ENCODE results near the gene ANKDD1A.

Gene ANKDD1A

GRCh38 chr15:64916365-64916764, 4.7 kb downstream of the ANKDD1A start:
- no peak overlapping the region for H3K4me3 ChIP-seq (ENCODE audit: low read depth, low read length)
- DNase-seq (ENCODE audit: low read depth): no peak

- no peak overlapping the region for H3K4me3 ChIP-seq (ENCODE audit: low read depth, low read length)
- no peak for DNase-seq (ENCODE audit: low read depth)
Observed at GRCh38 chr15:64917211-64917610, 5.5 kb downstream of the ANKDD1A start.

GRCh38 chr15:64919721-64920120, 8.0 kb downstream of the ANKDD1A start:
- DNase-seq (ENCODE audit: low read depth): no peak
- H3K4me3 ChIP-seq (ENCODE audit: low read depth, low read length): no peak overlapping the region

- no peak overlapping the region for H3K4me3 ChIP-seq (ENCODE audit: low read depth, low read length)
- no peak for DNase-seq (ENCODE audit: low read depth)
Observed at GRCh38 chr15:64921711-64922110, 10.0 kb downstream of the ANKDD1A start.

GRCh38 chr15:64923546-64923945, 11.8 kb downstream of the ANKDD1A start:
- H3K4me3 ChIP-seq (ENCODE audit: low read depth, low read length): no peak overlapping the region
- DNase-seq (ENCODE audit: low read depth): no peak

- no peak for DNase-seq (ENCODE audit: low read depth)
- H3K4me3 ChIP-seq (ENCODE audit: low read depth, low read length): no peak overlapping the region
Observed at GRCh38 chr15:64925335-64926330, 13.9 kb downstream of the ANKDD1A start.

- no peak for DNase-seq (ENCODE audit: low read depth)
Observed at GRCh38 chr15:64926661-64927060, 15.0 kb downstream of the ANKDD1A start.

GRCh38 chr15:64928626-64929220, 17.0 kb downstream of the ANKDD1A start:
- no peak overlapping the region for H3K4me3 ChIP-seq (ENCODE audit: low read depth, low read length)
- DNase-seq (ENCODE audit: low read depth): no peak

More at GRCh38 chr15:64926661-64927060, 15.0 kb downstream of the ANKDD1A start:
- H3K4me3 ChIP-seq (ENCODE audit: low read depth, low read length): no peak overlapping the region

GRCh38 chr15:64930019-64930652, 18.4 kb downstream of the ANKDD1A start:
- H3K4me3 ChIP-seq (ENCODE audit: low read depth, low read length): no peak overlapping the region
- DNase-seq (ENCODE audit: low read depth): no peak

- no peak for DNase-seq (ENCODE audit: low read depth)
- no peak overlapping the region for H3K4me3 ChIP-seq (ENCODE audit: low read depth, low read length)
Observed at GRCh38 chr15:64930778-64931371, 19.2 kb downstream of the ANKDD1A start.

GRCh38 chr15:64931381-64931780, 19.7 kb downstream of the ANKDD1A start:
- DNase-seq (ENCODE audit: low read depth): no peak
- no peak overlapping the region for H3K4me3 ChIP-seq (ENCODE audit: low read depth, low read length)

GRCh38 chr15:64934023-64934422, 22.3 kb downstream of the ANKDD1A start:
- H3K4me3 ChIP-seq (ENCODE audit: low read depth, low read length): no peak overlapping the region
- DNase-seq (ENCODE audit: low read depth): no peak

GRCh38 chr15:64938192-64938591, 26.5 kb downstream of the ANKDD1A start:
- DNase-seq (ENCODE audit: low read depth): no peak
- H3K4me3 ChIP-seq (ENCODE audit: low read depth, low read length): no peak overlapping the region

- H3K4me3 ChIP-seq (ENCODE audit: low read depth, low read length): no peak overlapping the region
- DNase-seq (ENCODE audit: low read depth): no peak
Observed at GRCh38 chr15:64942356-64942755, 30.7 kb downstream of the ANKDD1A start.

- no peak for DNase-seq (ENCODE audit: low read depth)
Observed at GRCh38 chr15:64943512-64944225, 32.0 kb downstream of the ANKDD1A start.

GRCh38 chr15:64944961-64945360, 33.3 kb downstream of the ANKDD1A start:
- no peak for DNase-seq (ENCODE audit: low read depth)
- no peak overlapping the region for H3K4me3 ChIP-seq (ENCODE audit: low read depth, low read length)

More at GRCh38 chr15:64943512-64944225, 32.0 kb downstream of the ANKDD1A start:
- no peak overlapping the region for H3K4me3 ChIP-seq (ENCODE audit: low read depth, low read length)

GRCh38 chr15:64947211-64947610, 35.5 kb downstream of the ANKDD1A start:
- DNase-seq (ENCODE audit: low read depth): no peak
- H3K4me3 ChIP-seq (ENCODE audit: low read depth, low read length): no peak overlapping the region

- H3K4me3 ChIP-seq (ENCODE audit: low read depth, low read length): no peak overlapping the region
- DNase-seq (ENCODE audit: low read depth): no peak
Observed at GRCh38 chr15:64948916-64949315, 37.2 kb downstream of the ANKDD1A start.
